HG02642 (cell line): ENCODE measurements around the gene TTC31.
"Not testable (repeated sequence)": the region's sequence is repeated elsewhere in the genome, so short reads cannot be mapped to it uniquely, and the experiment has no call there.

ENCODE experiments used
- ATAC-seq: cut with Tn5 transposase; IDR thresholded peaks from one replicate; pipeline ENCODE4 v1.9.1; 2021; ENCODE audit warnings: mild to moderate bottlenecking; ENCODE audit not compliant: unreplicated experiment, poor library complexity

The TTC31 gene

DNA sequence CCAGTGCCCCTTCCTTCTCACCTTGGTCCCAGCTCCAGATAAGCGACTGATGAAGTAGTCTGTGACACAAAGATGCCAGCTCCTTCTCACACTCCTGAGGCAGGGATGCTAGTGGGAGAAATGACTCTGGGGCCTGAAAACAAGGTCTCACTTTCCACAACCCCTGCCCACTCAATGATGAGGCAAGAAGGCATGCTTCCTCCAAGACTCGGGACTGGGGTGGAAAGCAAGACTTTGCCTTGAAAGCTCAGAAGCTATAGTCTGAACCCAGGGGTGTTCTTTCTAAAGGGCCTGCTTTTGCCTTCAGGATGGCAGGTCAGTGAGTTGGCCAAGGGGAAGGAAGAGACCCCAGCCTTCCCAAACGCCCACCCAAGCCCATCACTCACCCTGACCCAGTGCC lies 1.4 kb upstream of the TTC31 start:
- ATAC-seq, result no peak

DNA sequence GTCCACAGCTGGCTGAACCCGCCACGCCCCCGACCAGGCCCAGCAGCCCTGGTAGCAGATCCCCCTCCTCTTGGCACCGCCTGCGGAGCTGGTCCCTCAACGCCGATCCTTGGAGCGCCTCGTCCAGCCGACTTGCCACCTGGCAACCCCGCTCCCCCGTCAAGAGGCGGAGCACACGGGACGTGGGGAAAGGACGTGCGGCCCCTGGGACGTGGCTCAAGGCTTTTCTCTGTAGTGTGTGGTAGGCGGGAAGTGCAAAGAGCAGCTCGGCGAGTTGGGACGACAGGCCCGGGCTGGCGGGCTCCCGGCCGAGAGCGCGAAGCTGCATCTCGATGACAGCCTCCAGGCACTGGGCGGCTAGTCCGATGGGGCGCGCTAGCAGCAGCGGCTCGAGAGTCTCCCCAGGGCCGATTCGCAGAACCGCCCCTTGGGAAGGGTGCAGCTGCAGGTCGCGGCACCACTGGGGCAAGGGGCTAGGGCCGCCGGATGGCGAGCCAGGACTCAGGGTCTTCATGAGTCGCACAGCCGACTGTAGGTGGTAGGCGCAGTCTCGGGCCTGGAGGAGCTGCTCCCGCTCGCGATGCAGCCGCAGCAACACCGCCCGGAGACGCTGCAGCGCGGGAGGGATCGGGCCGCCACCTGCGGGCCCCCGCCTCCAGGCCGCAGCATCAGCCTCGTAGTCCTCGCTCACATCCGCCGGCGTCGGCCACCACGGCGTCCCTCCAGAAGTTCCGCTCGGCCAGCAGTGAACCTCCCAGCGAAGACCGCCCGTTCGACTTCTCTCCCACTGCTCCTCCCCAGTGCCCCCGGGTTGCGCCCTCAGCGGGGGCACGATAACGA lies 700 bp upstream of the TTC31 start:
- peak; percentile 43 for ATAC-seq

- ATAC-seq, result not testable (repeated sequence)
These were observed 839 bp downstream of the TTC31 start for GRCh38 chr2:74483675-74484164.

- ATAC-seq, result no peak
These were observed 3.3 kb downstream of the TTC31 start for GRCh38 chr2:74486141-74486540.

DNA sequence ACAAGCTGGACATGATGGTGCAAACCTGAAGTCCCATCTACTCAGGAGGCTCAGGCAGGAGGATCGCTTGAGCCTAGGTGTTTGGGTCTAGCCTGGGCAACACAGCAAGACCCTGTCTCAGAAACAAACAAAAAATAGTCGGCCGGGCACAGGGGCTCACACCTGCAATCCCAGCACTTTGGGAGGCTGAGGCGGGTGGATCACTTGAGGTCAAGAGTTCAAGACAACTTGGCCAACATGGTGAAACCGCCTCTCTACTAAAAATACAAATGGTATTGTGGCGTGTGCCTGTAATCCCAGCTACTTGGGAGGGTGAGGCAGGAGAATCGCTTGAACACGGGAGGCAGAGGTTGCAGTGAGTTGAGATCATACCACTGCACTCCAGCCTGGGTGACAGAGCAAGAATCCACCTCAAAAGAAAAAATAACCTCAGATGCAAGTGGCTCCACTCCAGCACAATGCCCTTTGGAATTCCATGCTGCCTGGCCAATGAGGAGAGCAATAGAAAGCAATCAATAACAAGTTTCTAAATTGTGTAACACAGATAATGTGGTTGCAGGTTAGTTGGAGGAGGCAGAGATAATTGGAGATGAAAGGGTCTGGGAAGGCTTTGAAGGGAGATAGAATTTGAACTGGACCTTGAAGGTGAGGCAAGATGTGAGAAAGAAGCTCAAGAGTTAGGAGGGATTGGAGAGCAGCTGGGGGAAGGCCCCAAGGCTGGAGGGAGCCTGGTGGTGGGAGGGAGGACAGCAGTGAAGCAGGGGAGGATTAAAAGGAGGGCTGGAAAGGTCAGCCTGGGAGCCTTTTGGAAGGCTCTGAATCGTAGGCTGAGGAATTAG lies 6.0 kb downstream of the TTC31 start:
- ATAC-seq, result no peak

DNA sequence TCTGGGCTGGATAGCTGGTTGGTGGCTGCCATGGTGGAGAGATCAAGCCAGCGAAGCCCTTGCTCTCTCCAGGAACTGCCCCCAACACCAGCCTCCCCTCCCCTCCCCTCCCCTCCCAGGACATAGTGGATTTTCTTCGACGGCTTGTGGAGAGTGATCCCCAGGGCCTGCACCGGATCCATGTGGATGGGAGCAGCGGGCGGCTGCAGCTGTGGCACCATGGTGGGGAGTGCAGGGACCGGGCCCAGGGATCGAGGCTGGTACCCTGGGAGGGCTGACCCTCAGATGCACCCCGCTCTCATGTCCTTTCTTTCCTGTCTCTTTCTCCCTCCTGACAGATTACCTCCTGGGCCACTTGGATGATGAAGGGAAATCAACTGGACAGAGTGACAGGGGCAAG lies 7.0 kb downstream of the TTC31 start:
- no peak for ATAC-seq

GRCh38 chr2:74491648-74492544 lies 9.0 kb downstream of the TTC31 start:
- no peak for ATAC-seq

DNA sequence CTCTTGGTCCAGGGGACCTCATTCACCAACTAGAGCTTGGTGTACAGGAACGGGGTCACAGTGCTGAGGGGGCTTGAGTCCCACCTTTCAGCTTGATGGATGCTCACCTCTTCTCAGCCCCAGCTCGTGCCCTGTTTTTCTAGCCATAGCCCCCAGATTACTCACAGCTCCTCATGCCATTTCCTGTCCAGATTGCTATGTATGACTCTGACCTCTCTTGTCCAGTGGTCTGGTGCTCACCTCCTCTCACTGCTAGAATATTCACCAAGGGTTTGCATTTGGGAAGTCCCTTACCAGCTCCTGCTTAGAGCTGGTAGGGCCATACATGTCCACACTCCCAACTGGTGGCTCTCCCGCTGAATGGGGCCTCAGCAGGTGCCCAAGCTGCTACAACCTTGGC lies 10.7 kb downstream of the TTC31 start:
- no peak for ATAC-seq

- no peak for ATAC-seq
These were observed 12.6 kb downstream of the TTC31 start for GRCh38 chr2:74495440-74495839.

- ATAC-seq, result no peak
These were observed 14.3 kb downstream of the TTC31 start for GRCh38 chr2:74496997-74497776.

DNA sequence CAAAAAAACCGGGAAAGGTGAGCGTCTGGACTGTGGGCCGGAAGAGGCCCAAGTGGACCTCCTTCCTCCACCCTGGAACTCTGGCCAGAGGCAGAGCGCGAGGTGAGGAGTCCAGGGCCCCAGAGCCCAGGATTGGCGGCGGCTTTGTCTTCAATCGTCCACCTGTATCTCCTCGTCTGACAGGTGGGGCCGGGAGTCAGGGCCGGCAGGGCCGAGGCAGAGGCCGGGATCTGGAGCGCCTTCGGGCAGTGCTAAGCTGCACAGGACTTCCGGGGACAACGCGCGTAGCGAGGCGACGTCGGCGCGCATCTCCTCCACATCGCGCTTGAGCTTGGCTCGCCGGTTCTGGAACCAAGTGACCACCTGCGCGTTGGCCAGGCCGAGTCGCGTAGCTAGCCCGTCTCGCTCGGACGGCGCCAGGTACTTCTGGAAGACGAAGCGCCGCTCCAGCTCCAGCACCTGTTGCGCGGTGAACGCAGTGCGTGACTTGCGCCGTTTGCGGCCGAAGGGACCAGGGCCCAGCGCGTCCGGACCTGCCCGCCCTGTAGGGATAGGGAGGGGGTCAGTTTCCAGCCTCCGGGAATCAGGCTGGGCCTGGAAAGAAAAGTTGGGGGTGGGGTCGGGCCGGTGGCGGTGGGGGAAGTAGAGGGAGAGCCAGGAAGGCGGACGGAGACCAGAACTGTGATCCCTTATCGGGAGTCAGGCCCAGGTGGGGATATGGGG lies 15.1 kb downstream of the TTC31 start:
- ATAC-seq, result no peak

- no peak for ATAC-seq
These were observed 15.8 kb downstream of the TTC31 start for GRCh38 chr2:74498500-74499266.

DNA sequence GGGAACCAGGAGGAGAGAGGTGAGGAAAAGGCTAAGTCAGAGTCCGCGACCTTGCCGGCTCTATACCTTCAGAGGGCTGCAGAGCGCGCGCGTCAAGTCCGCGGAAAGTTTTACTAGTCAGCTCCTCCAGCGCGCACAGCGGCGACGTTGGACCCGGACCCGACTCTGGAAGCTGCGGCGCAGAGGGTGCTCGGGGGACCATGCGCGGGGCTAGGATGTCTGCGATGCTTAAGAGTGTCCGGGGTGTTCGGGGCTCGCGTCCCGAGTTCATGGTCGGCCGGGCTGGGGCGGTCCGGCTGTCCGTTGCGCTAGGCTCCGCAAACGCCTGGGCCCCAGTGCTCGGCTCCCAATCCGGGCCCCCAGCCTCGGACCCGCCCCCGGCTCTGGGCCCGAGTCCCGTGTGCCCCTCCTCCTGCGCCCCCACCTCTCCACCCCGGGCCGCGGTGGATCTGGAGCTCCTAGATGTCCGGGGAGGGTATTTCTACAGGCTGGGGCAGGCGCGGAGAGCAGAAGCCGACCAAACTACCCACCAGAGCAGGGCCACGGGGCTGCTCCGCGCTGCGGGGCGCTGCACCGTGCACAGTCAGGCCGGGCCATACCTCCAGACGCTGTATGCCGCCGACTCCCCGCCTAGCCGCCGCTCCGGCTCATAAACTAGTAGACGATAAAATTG lies 16.5 kb downstream of the TTC31 start, which contains the start of gene LBX2:
Gene LBX2, minus strand, starts transcription at position 337 of the 673 bp plus-strand sequence. Its CDS starts 66 bp downstream, at position 271.
- no peak for ATAC-seq

DNA sequence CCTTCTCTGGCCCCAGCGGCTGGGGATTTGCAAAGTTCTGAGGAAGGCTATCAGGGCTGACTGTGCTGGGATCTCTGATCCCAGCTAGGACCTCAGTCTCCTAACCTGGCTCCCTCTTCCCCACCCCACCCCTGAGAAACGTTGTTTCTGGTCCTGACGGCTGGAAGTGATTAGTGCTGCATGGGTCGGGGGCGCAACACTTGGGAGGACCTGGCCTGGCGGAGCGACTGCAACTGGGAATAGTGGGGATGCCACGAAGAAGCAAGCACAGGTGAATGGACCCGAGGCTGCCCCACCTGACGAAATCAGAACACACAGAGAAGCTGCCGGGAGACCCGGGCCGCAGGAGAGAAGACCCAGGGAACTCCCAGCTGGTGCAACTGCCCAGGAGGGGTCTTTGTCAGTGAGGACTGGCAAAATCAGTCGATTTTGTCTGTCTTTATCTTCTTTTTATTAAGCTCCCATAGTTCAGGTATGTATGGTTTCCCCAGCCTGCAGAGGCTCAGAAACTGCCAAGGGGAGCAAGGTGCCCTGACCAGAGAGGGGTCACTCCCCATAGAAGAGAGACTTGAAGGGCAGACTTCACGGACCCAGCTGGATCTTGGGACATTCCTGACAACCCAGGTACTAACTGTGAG lies 17.2 kb downstream of the TTC31 start:
- no peak for ATAC-seq

- ATAC-seq, result no peak
These were observed 17.7 kb downstream of the TTC31 start for GRCh38 chr2:74500578-74500946.

DNA sequence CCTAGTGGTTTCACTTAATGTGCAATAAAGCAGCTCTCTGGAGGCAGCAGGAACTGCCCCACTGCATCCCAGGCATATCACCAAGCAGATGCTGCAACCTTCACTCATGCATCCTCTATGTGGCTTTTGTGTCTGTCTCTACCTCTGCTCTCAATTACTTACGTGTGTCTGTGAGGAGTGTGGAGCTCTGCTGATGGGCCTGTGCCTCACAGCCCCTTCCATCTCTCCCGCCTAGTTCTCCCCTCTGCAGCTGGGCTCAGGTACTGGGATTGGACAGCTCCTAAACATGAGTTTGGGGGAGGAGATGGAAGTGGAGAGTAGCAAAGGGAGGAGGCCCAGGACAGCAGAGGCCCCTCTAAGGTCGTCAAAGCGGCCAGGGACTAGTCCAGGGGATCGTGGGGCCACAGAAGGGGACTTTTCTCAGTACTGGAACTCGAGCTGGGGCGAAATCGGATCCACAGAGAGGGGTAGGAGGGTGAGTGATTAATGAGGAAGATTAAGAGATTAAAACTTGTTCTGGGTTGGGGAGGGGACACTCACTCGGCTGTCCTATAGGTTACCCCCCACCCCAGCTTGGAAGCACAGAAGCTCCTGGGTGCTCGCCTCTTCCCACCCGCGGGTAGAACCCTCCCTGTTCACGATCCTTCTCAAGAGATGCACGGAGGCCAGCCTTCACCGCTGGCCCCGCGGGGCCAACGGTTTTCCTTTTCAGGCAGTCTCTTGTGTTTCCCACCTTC lies 18.6 kb downstream of the TTC31 start:
- ATAC-seq, result no peak
